Psoas muscle (tissue), 8 donors: ENCODE data around the gene MFSD6. TPM values are rescaled to one million over a fixed set of nuclear protein-coding genes. Genes with fewer than 3 reads are reported as not detected.

Experiments used
- ATAC-seq, 4 donors: fragments of 200-7000 bp; cut with Tn5 transposase; one replicate each; pipeline ENCODE4 v1.9.1; 2020; ENCODE audit warnings: moderate library complexity in 3 of 4, mild to moderate bottlenecking in 2 of 4
- DNase-seq, 2 donors: peaks; one replicate each; pipeline ENCODE4 v3.0.0-alpha.2; 2020
- H3K27ac ChIP-seq: fragments of 200-600 bp; one replicate; pipeline ENCODE4 v1.8.0; 2022
- H3K27me3 ChIP-seq, 3 donors: fragments of 200-600 bp in 1 of 3; one replicate each; pipeline versions ENCODE4 v1.6.1 to v1.8.0; 2013 to 2022; ENCODE audit warnings: low read length in 2 of 3, mild to moderate bottlenecking in 2 of 3, moderate library complexity in 1 of 3; ENCODE audit not compliant: insufficient read depth in 3 of 3
- H3K36me3 ChIP-seq, 2 donors: fragments of 200-600 bp in 1 of 2; one replicate each; pipeline versions ENCODE4 v1.6.1 to v1.8.0; 2013 to 2022; ENCODE audit warnings: low read depth in 1 of 2, mild to moderate bottlenecking in 1 of 2, moderate library complexity in 1 of 2; ENCODE audit not compliant: insufficient read depth in 1 of 2
- H3K4me1 ChIP-seq: fragments of 200-600 bp; one replicate; pipeline ENCODE4 v1.8.0; 2022
- H3K4me3 ChIP-seq: fragments of 200-600 bp; one replicate; pipeline ENCODE4 v1.8.0; 2022; ENCODE audit warnings: mild to moderate bottlenecking
- H3K9me3 ChIP-seq: fragments of 200-600 bp; one replicate; pipeline ENCODE4 v1.8.0; 2022
- CTCF ChIP-seq: fragments of 200-600 bp; IDR thresholded peaks from one replicate; pipeline ENCODE4 v1.8.0; 2022; ENCODE audit warnings: antibody characterized with exemption
- WGBS, 3 donors: extraction: QIAGEN DNeasy Blood & Tissue Kit; methylation state at CpG; one replicate each; pipeline versions ENCODE4 v1.1.6 to v1.1.7; 2013; 5-methylcytosine and 5-hydroxymethylcytosine counted together
- intact Hi-C, 2 donors: fragments of 100-400 bp; cut with DNase I; formaldehyde crosslinking; loops; one replicate each; pipeline versions ENCODE4 v1.11.0 to v1.14.2; 2022
- polyA plus RNA-seq, 3 donors: library from polyadenylated mRNA; stranded (reverse); fragments of 200-250 nt; gene quantifications; one replicate each; pipeline ENCODE4 v1.2.3, GENCODE V29; 2013
- total RNA-seq, 4 donors: library from RNA; stranded (reverse); fragmentation: NEBNext Ultra II Directional in 2 of 4; extraction: Animal tissue kit (Norgen Biotek cat#: 25700) in 2 of 4; gene quantifications; one replicate each; pipeline versions ENCODE4 v1.2.1 to v1.2.4, GENCODE V29; 2021 to 2023
- donor health status: healthy with polysubstance abuse.
- donor health status: DM: no; HTN: no; CAD: no; lungs with moderate emphysema.
- donor health status: Bipolar disorder and iron deficiency.
- donor health status: healthy.
- donor health status: DM: yes; HTN: yes; CAD: no.
- donor health status: DM: no; HTN: no; CAD: no.
- donor health status: DM: no; HTN: no; CAD: no.
- donor health status: DM: yes; HTN: yes; CAD: no.

Gene MFSD6
- total and polyA plus RNA-seq, 7 donors, result 2.6 to 9.4 (median 5.0) TPM

- DNase-seq (no peak), ATAC-seq (no peak)
- H3K9me3 ChIP-seq, result no peaks in the 10 kb centered on the region
- peaks cover 0 to 3% of the 10 kb centered on the region in 2 donors for H3K36me3 ChIP-seq
- intact Hi-C loops, result loop anchor here in 1 of 2 donors (10.0 kb wide), 1 partner anchor 118 kb away; no protein-coding TSS in a partner anchor
- H3K4me3 ChIP-seq, result no peak overlapping the region
- H3K4me1 ChIP-seq, result no peaks in the 10 kb centered on the region
- H3K27me3 ChIP-seq, result no peaks in the 10 kb centered on the region
- TF ChIP-seq CTCF, result no peak
- WGBS, 3 donors, result 73 to 82% (median 75%) methylated on average over 3 of the region's 3 CpGs
- no peak overlapping the region for H3K27ac ChIP-seq
Observed at GRCh38 chr2:190503088-190503487, 94.9 kb downstream of the MFSD6 start.

GRCh38 chr2:190504912-190505311 is 96.8 kb downstream of the MFSD6 start:
- Histone ChIP-seq H3K27me3 (no peaks in the 10 kb centered on the region), H3K9me3 (no peaks in the 10 kb centered on the region), H3K27ac (no peak overlapping the region), H3K4me1 (no peaks in the 10 kb centered on the region), H3K4me3 (no peak overlapping the region), H3K36me3 (no peaks in the 10 kb centered on the region)
- no peak for ATAC-seq
- no peak for TF ChIP-seq CTCF
- DNase-seq, result no peak
- intact Hi-C loops, result loop anchor here in 1 of 2 donors (10.0 kb wide), 1 partner anchor 120 kb away; no protein-coding TSS in a partner anchor
- WGBS, 3 donors, result 96 to 97% (median 96%) methylated on average over 3 of the region's 3 CpGs

GRCh38 chr2:190505696-190506095 is 97.5 kb downstream of the MFSD6 start:
- no peak for ATAC-seq
- Histone ChIP-seq H3K36me3 (no peaks in the 10 kb centered on the region), H3K4me1 (no peaks in the 10 kb centered on the region), H3K27me3 (no peaks in the 10 kb centered on the region), H3K9me3 (no peaks in the 10 kb centered on the region), H3K4me3 (no peak overlapping the region), H3K27ac (no peak overlapping the region)
- DNase-seq, result no peak
- no peak for TF ChIP-seq CTCF
- 89 to 95% (median 89%) methylated on average over 1 of the region's 1 CpG for WGBS, 3 donors
- intact Hi-C loops, result loop anchor here in 1 of 2 donors (10.0 kb wide), 1 partner anchor 121 kb away; no protein-coding TSS in a partner anchor

- intact Hi-C loops, result loop anchor here in 1 of 2 donors (10.0 kb wide), 1 partner anchor 122 kb away; no protein-coding TSS in a partner anchor
- no peak for ATAC-seq
Observed at GRCh38 chr2:190506666-190507065, 98.5 kb downstream of the MFSD6 start.

More at GRCh38 chr2:190506666-190507065, 98.5 kb downstream of the MFSD6 start:
- H3K9me3 ChIP-seq, result no peaks in the 10 kb centered on the region
- no peak overlapping the region for H3K27ac ChIP-seq
- H3K27me3 ChIP-seq, result no peaks in the 10 kb centered on the region
- H3K36me3 ChIP-seq, result no peaks in the 10 kb centered on the region
- no peak overlapping the region for H3K4me3 ChIP-seq
- H3K4me1 ChIP-seq, result no peaks in the 10 kb centered on the region
- 47 to 49% (median 48%) methylated on average over 2 of the region's 2 CpGs for WGBS, 3 donors
- no peak for TF ChIP-seq CTCF
- DNase-seq, result no peak
